Cardiac septum (tissue), 1 donor: Measurements from ENCODE around the gene MYO19. TPM values are rescaled to one million over a fixed set of nuclear protein-coding genes. Genes with fewer than 3 reads are reported as not detected.

Source experiments
- total RNA-seq: library from RNA; stranded (reverse); fragmentation: NEBNext Ultra II Directional; extraction: Animal tissue kit (Norgen Biotek cat#: 25700); gene quantifications from one replicate; pipeline ENCODE4 v1.2.1, GENCODE V29; 2021
- donor health status: DM: no; HTN: no; CAD: no.

MYO19 gene
- total RNA-seq, 1 donor from 2014 or later = 16.0 TPM

Other genes starting within 250 kb of the MYO19 start
- not detected for gene TBC1D3G, start 211.0 kb downstream of the MYO19 start, total RNA-seq
- not detected for gene TBC1D3H, start 146.4 kb downstream of the MYO19 start, total RNA-seq
- gene ZNHIT3, start 48.2 kb downstream of the MYO19 start, total RNA-seq = 20.8 TPM
- 4.3 TPM for gene PIGW, start 119 bp upstream of the MYO19 start, total RNA-seq
- gene GGNBP2, start 10.1 kb upstream of the MYO19 start, total RNA-seq = 50.2 TPM
- 15.3 TPM for gene DHRS11, start 57.0 kb upstream of the MYO19 start, total RNA-seq
- 7.0 TPM for gene MRM1, start 66.7 kb upstream of the MYO19 start, total RNA-seq